K562 (cell line): ENCODE results near the gene ADGRF5. TPM values are rescaled to one million over a fixed set of nuclear protein-coding genes. Genes with fewer than 3 reads are reported as not detected.

ENCODE experiments used
- ATAC-seq: fragments of 200-7000 bp; cut with Tn5 transposase; 3 replicates; pipeline ENCODE4 v1.9.1; 2020; ENCODE audit warnings: moderate library complexity
- BruUV-seq: library from RNA; stranded (reverse); fragments of 400-500 nt; replicated peaks from 2 replicates; lab custom pipeline; 2021; lab: Mats Ljungman, UMichigan
- CTCF ChIA-PET: fragments of 300-600 bp; formaldehyde crosslinking; extraction: SDS; loops from one replicate; lab custom pipeline; 2021; ENCODE audit warnings: low intra/inter-chr PET ratio; lab: Yijun Ruan, JAX
- POLR2A ChIA-PET: fragments of 300-600, 350-650 bp; sonication (Branson Sonifier 250); formaldehyde crosslinking; extraction: SDS; loops from one replicate; lab custom pipeline; 2021; ENCODE audit warnings: antibody characterized with exemption, inconsistent platforms; lab: Yijun Ruan, JAX
- DNase-seq, 4 experiments: peaks; one replicate each; pipeline versions ENCODE4 v3.0.0 to v3.0.0-alpha.2; 2011 to 2018; ENCODE audit warnings: low spot score in 3 of 4, mixed read lengths in 3 of 4; ENCODE audit errors: extremely low read depth in 1 of 4
- FAIRE-seq: peaks from 2 replicates; lab custom pipeline; 2011; peaks lifted over from hg19 to GRCh38; lab: Jason Lieb, UNC
- H2AFZ ChIP-seq: 2 replicates; pipeline ENCODE4 v1.6.0; 2011; ENCODE audit warnings: low read depth, low read length, control low read depth, inconsistent platforms
- H3K27ac ChIP-seq: fragments of 200-600 bp; 3 replicates; pipeline ENCODE4 v1.8.0; 2011; ENCODE audit warnings: low read depth, mild to moderate bottlenecking, control low read depth, inconsistent platforms, low read length, moderate library complexity, mixed read lengths; ENCODE audit errors: extremely low read depth
- H3K27me3 ChIP-seq, 2 experiments: fragments of 300-600 bp in 1 of 2; 2 replicates in 1 of 2; 3 replicates in 1 of 2; pipeline versions ENCODE4 v1.6.0 to v1.8.0; 2011; ENCODE audit warnings: inconsistent platforms in 2 of 2, low read length in 2 of 2, mild to moderate bottlenecking in 1 of 2, mixed read lengths in 1 of 2, moderate library complexity in 1 of 2; ENCODE audit not compliant: control insufficient read depth in 2 of 2, insufficient read depth in 2 of 2
- H3K36me3 ChIP-seq: fragments of 300-600 bp; 3 replicates; pipeline ENCODE4 v1.8.0; 2011; ENCODE audit warnings: mild to moderate bottlenecking, low read length, inconsistent platforms; ENCODE audit not compliant: control insufficient read depth, insufficient read depth
- H3K4me1 ChIP-seq, 2 experiments: fragments of 200-600 bp in 1 of 2; replicated peaks in 1 of 2; 2 replicates in 1 of 2; 3 replicates in 1 of 2; pipeline versions ENCODE4 v1.5.1 to v1.8.0; 2011; ENCODE audit warnings: inconsistent platforms in 2 of 2, low read length in 2 of 2, mild to moderate bottlenecking in 1 of 2, mixed read lengths in 1 of 2, moderate library complexity in 1 of 2; ENCODE audit not compliant: control insufficient read depth in 2 of 2, insufficient read depth in 2 of 2
- H3K4me2 ChIP-seq: 2 replicates; pipeline ENCODE4 v1.6.1; 2011; ENCODE audit warnings: low read length, control low read depth, inconsistent platforms, mixed read lengths; ENCODE audit not compliant: insufficient read depth
- H3K4me3 ChIP-seq: fragments of 200-600 bp; sonication (generic), shearing (Covaris generic); 2 replicates; pipeline ENCODE4 v1.5.1; 2016; ENCODE audit warnings: control low read depth, inconsistent platforms
- H3K79me2 ChIP-seq: fragments of 200-600 bp; 3 replicates; pipeline ENCODE4 v1.8.0; 2011; ENCODE audit warnings: low read length, inconsistent platforms; ENCODE audit not compliant: control insufficient read depth, insufficient read depth
- H3K9ac ChIP-seq, 2 experiments: 2 replicates each; pipeline versions ENCODE4 v1.6.0 to v1.6.1; 2011; ENCODE audit warnings: low read depth in 2 of 2, low read length in 2 of 2, control low read depth in 1 of 2, inconsistent platforms in 1 of 2, mild to moderate bottlenecking in 1 of 2, mixed read lengths in 1 of 2; ENCODE audit not compliant: insufficient read depth in 1 of 2
- H3K9me1 ChIP-seq: one replicate; pipeline ENCODE4 v1.6.0; 2011; ENCODE audit warnings: inconsistent platforms, mild to moderate bottlenecking, low read length, moderate library complexity; ENCODE audit not compliant: control insufficient read depth, insufficient read depth
- H3K9me3 ChIP-seq: replicated peaks from 2 replicates; pipeline ENCODE4 v1.5.1; 2011; ENCODE audit warnings: low read depth, low read length, inconsistent platforms; ENCODE audit not compliant: control insufficient read depth, insufficient read depth
- H4K20me1 ChIP-seq: replicated peaks from 2 replicates; pipeline ENCODE4 v1.6.1; 2011; ENCODE audit warnings: low read length, inconsistent platforms, mixed read lengths; ENCODE audit not compliant: control insufficient read depth, insufficient read depth
- BACH1 ChIP-seq: fragments of 200-800 bp; sonication (Bioruptor generic); IDR thresholded peaks from 2 replicates; pipeline ENCODE4 v1.6.1; 2016; ENCODE audit warnings: missing genetic modification characterization, missing compliant biosample characterization
- BDP1 ChIP-seq: IDR thresholded peaks from 3 replicates; pipeline ENCODE4 v1.6.1; 2011; ENCODE audit not compliant: insufficient read length, insufficient read depth
- BRF1 ChIP-seq: IDR thresholded peaks from 3 replicates; pipeline ENCODE4 v1.6.1; 2011; ENCODE audit warnings: borderline replicate concordance, mild to moderate bottlenecking; ENCODE audit not compliant: insufficient read length; ENCODE audit errors: extremely low read depth
- CEBPB ChIP-seq: fragments of 450-650 bp; IDR thresholded peaks from 2 replicates; pipeline ENCODE4 v1.6.1; 2016; ENCODE audit warnings: missing genetic modification characterization, missing compliant biosample characterization
- GATAD2A ChIP-seq: fragments of 450-650 bp; IDR thresholded peaks from 2 replicates; pipeline ENCODE4 v1.6.1; 2017
- HLTF ChIP-seq: fragments of 450-650 bp; IDR thresholded peaks from 2 replicates; pipeline ENCODE4 v1.6.1; 2016
- HOXB6 ChIP-seq: fragments of 250-450 bp; sonication (Bioruptor Pico); IDR thresholded peaks from 2 replicates; pipeline ENCODE4 v1.5.1; 2022; ENCODE audit warnings: mild to moderate bottlenecking, borderline replicate concordance
- MTA2 ChIP-seq: fragments of 450-650 bp; IDR thresholded peaks from 2 replicates; pipeline ENCODE4 v1.6.1; 2016; ENCODE audit warnings: low read depth
- RUNX1 ChIP-seq: sonication (generic); IDR thresholded peaks from 2 replicates; pipeline ENCODE4 v1.6.1; 2016; ENCODE audit warnings: antibody characterized with exemption, low read depth
- SAFB2 ChIP-seq: fragments of 200-400 bp; formaldehyde crosslinking; IDR thresholded peaks from 2 replicates; pipeline ENCODE4 v1.6.1; 2018; ENCODE audit warnings: borderline replicate concordance, low read length, low read depth, moderate library complexity; ENCODE audit not compliant: severe bottlenecking
- TAF9B ChIP-seq: fragments of 450-650 bp; IDR thresholded peaks from 2 replicates; pipeline ENCODE4 v1.6.1; 2018; ENCODE audit warnings: mild to moderate bottlenecking; ENCODE audit not compliant: partially characterized antibody
- U2AF1 ChIP-seq: fragments of 200-400 bp; formaldehyde crosslinking; optimal IDR thresholded peaks from 2 replicates; pipeline ENCODE3; 2017; ENCODE audit warnings: mild to moderate bottlenecking, low read depth, low read length, moderate library complexity
- ZNF184 ChIP-seq: sonication (generic); formaldehyde crosslinking; IDR thresholded peaks from 2 replicates; pipeline ENCODE4 v1.5.0; 2020; ENCODE audit warnings: missing genetic modification reagents
- ZNF316 ChIP-seq: fragments of 450-650 bp; IDR thresholded peaks from 2 replicates; pipeline ENCODE4 v1.6.1; 2016
- ZNF41 ChIP-seq: fragments of 250-450 bp; sonication (Bioruptor Pico); conservative IDR thresholded peaks from 2 replicates; pipeline ENCODE4 v1.4.0; 2020; ENCODE audit warnings: mild to moderate bottlenecking
- ZNF445 ChIP-seq: fragments of 250-450 bp; sonication (Bioruptor Pico); IDR thresholded peaks from 2 replicates; pipeline ENCODE4 v1.4.0; 2020; ENCODE audit warnings: low read depth, mild to moderate bottlenecking, moderate library complexity
- WGBS: fragments of 100-300 bp; shearing (Covaris generic); methylation state at CpG from one replicate; pipeline ENCODE4 v1.1.6; 2016; ENCODE audit warnings: low coverage, mixed read lengths; ENCODE audit not compliant: insufficient coverage; ENCODE audit errors: missing lambda C conversion rate; 5-methylcytosine and 5-hydroxymethylcytosine counted together
- in situ Hi-C: fragments of 300-500 bp; cut with MboI; formaldehyde crosslinking; loops from 4 replicates; pipeline ENCODE4 v1.15.0; 2018; ENCODE audit warnings: inconsistent platforms, mixed read lengths
- intact Hi-C: fragments of 100-400 bp; cut with micrococcal nuclease; formaldehyde crosslinking; loops from 2 replicates; pipeline ENCODE4 v1.14.2; 2022
- polyA plus RNA-seq, 8 experiments: library from polyadenylated mRNA; depleted of rRNA in 4 of 8; stranded (reverse) in 5 of 8; unstranded in 3 of 8; fragments of >200 nt; fragmentation: Nextera tagmentation in 2 of 8; fragmentation: Illumina TruSeq in 1 of 8; extraction: Ambion mirVana in 2 of 8; extraction: Trizol in 1 of 8; gene quantifications; 2 replicates each; pipeline versions ENCODE4 v1.2.1 to v1.2.3, GENCODE V29; 2011 to 2014; ENCODE audit warnings: inconsistent platforms in 1 of 8, missing spikeins in 1 of 8
- total RNA-seq, 7 experiments: library from RNA; depleted of rRNA in 6 of 7; stranded (reverse); fragments of >200 nt in 6 of 7; fragmentation: Illumina TruSeq in 2 of 7; extraction: Trizol in 2 of 7; gene quantifications; 2 replicates each; pipeline versions ENCODE4 v1.2.1 to v1.2.3, GENCODE V29; 2011 to 2021; ENCODE audit warnings: low replicate concordance in 1 of 7

Gene ADGRF5
- total and polyA plus RNA-seq, 9 of the 15 experiments (the other 6 are each of a cell fraction or from before 2014, with no cell fraction given) = 0.07 TPM; not detected in 8

GRCh38 chr6:46895930-46896329 is 25.8 kb downstream of the ADGRF5 start:
- TF ChIP-seq U2AF1 = no peak
- TF ChIP-seq ZNF445 (CRISPR knock-in tag) = no peak
- no peak for TF ChIP-seq ZNF41 (CRISPR knock-in tag)
- TF ChIP-seq BDP1 = no peak
- no peak for TF ChIP-seq CEBPB (tag)
- TF ChIP-seq BRF1 = no peak
- TF ChIP-seq BACH1 (tag) = no peak
- no peak for TF ChIP-seq HOXB6 (CRISPR knock-in tag)
- TF ChIP-seq SAFB2 = no peak
- TF ChIP-seq TAF9B = no peak
- no peak for TF ChIP-seq ZNF184 (CRISPR knock-in tag)
- no peak for TF ChIP-seq HLTF
- no peak for TF ChIP-seq GATAD2A
- TF ChIP-seq ZNF316 = no peak
- no peak for TF ChIP-seq MTA2
- no peak for TF ChIP-seq RUNX1
- in situ Hi-C loops (no loop called here), intact Hi-C loops (no loop called here)
- Histone ChIP-seq H3K27ac (no peak overlapping the region), H3K4me3 (no peak overlapping the region), H3K4me1 (no peaks in the 10 kb centered on the region), H2AFZ (no peak overlapping the region), H3K79me2 (no peaks in the 10 kb centered on the region), H4K20me1 (no peaks in the 10 kb centered on the region), H3K9ac (no peak overlapping the region), H3K36me3 (no peaks in the 10 kb centered on the region), H3K4me2 (no peak overlapping the region), H3K9me3 (no peaks in the 10 kb centered on the region), H3K9me1 (no peaks in the 10 kb centered on the region), H3K27me3 (peaks cover 0 to 7% of the 10 kb centered on the region in 2 experiments; a peak in 1 of 5 replicates)
- ATAC-seq (no peak), FAIRE-seq (no peak), DNase-seq (no peak)
- ChIA-PET POLR2A (no interaction called here), CTCF (no interaction called here)
- no TSS peak for BruUV-seq
- WGBS = under 1% methylated on average over 7 of the region's 7 CpGs
